Small intestine (tissue), 7 donors: ENCODE data around the gene STXBP6. TPM values are rescaled to one million over a fixed set of nuclear protein-coding genes. Genes with fewer than 3 reads are reported as not detected.

Experiments used
- DNase-seq, 2 donors: peaks; one replicate each; pipeline versions ENCODE4 v3.0.0 to v3.0.0-alpha.2; 2013
- FAIRE-seq: peaks from 2 replicates; lab custom pipeline; 2012; peaks lifted over from hg19 to GRCh38; lab: Jason Lieb, UNC
- H3K27ac ChIP-seq, 3 donors: one replicate each; pipeline ENCODE4 v1.5.1; 2013; ENCODE audit warnings: low read length in 2 of 3, mild to moderate bottlenecking in 2 of 3, control low read depth in 1 of 3, inconsistent platforms in 1 of 3, low read depth in 1 of 3, moderate library complexity in 1 of 3
- H3K27me3 ChIP-seq, 3 donors: one replicate each; pipeline ENCODE4 v1.6.1; 2013; ENCODE audit warnings: low read length in 3 of 3, inconsistent platforms in 1 of 3; ENCODE audit not compliant: control insufficient read depth in 3 of 3, insufficient read depth in 3 of 3
- H3K36me3 ChIP-seq, 3 donors: one replicate each; pipeline ENCODE4 v1.6.1; 2013; ENCODE audit warnings: low read length in 3 of 3, inconsistent platforms in 1 of 3, low read depth in 1 of 3, mild to moderate bottlenecking in 1 of 3, moderate library complexity in 1 of 3; ENCODE audit not compliant: control insufficient read depth in 3 of 3, insufficient read depth in 2 of 3
- H3K4me1 ChIP-seq, 3 donors: one replicate each; pipeline ENCODE4 v1.6.1; 2013; ENCODE audit warnings: low read length in 2 of 3, inconsistent platforms in 1 of 3, low read depth in 1 of 3, mild to moderate bottlenecking in 1 of 3, moderate library complexity in 1 of 3; ENCODE audit not compliant: control insufficient read depth in 3 of 3, insufficient read depth in 2 of 3
- H3K4me3 ChIP-seq, 3 donors: one replicate each; pipeline ENCODE4 v1.5.1; 2013; ENCODE audit warnings: low read length in 3 of 3, control low read depth in 1 of 3, inconsistent platforms in 1 of 3, low read depth in 1 of 3, mild to moderate bottlenecking in 1 of 3, moderate library complexity in 1 of 3
- H3K9me3 ChIP-seq, 2 donors: one replicate each; pipeline ENCODE4 v1.6.1; 2013; ENCODE audit warnings: low read depth in 1 of 2, low read length in 1 of 2; ENCODE audit not compliant: control insufficient read depth in 2 of 2, insufficient read depth in 1 of 2
- WGBS, 3 donors: extraction: QIAGEN DNeasy Blood & Tissue Kit; methylation state at CpG; one replicate each; pipeline ENCODE4 v1.1.7; 2013; 5-methylcytosine and 5-hydroxymethylcytosine counted together
- polyA plus RNA-seq, 4 donors: library from polyadenylated mRNA; stranded (reverse) in 3 of 4; unstranded in 1 of 4; fragments of 200-250 nt in 3 of 4; fragments of 120-200 nt in 1 of 4; gene quantifications; one replicate each; pipeline versions ENCODE4 v1.2.1 to v1.2.3, GENCODE V29; 2013
- donor health status: healthy with polysubstance abuse.
- donor health status: control.
- donor health status: control.
- donor health status: Bipolar disorder and iron deficiency.
- donor health status: healthy.

Gene STXBP6
- polyA plus RNA-seq, 4 donors = 12.7 to 53.7 (median 24.0) TPM

DNA sequence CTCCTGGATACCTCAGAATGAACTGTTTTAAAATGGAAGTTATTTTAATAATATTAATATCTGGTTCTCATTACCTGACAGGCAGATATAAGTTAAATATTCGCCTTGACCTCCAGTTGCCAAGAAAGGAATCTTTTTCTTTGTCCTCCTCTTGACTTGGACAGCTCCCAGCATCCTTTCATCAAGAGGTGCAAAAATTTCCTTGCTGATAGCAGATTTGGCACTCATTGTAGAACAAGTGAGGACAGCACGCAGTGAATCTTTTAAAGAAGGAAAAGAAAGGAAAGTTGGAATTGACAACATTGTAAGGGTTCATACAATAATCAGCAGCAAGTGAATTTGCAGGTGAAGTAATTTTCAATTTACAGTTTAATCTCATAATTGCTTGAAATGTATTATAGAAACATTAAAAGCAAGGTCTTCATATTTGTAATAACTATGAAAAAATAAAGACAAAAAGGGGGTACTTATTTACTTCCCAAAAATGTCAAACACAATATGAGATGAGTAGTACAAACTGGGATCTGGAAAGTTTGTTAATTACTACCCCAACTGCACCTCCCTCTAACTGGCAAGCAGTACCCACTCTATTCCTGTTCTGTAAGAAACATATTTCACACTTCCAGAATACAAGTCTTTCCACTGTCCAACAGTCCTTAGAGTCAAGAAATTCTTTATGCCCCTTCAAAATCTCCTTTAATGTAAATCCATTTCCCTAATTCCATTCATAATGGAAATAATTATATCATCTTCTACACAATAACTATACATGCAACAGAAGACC is 75.2 kb downstream of the STXBP6 start:
- Histone ChIP-seq H3K27me3 (no peaks in the 10 kb centered on the region), H3K4me3 (no peak overlapping the region), H3K36me3 (peaks cover 0 to 3% (median 0%) of the 10 kb centered on the region in 3 donors), H3K9me3 (peaks cover 0 to 4% of the 10 kb centered on the region in 2 donors), H3K27ac (no peak overlapping the region), H3K4me1 (peaks cover 9 to 32% (median 11%) of the 10 kb centered on the region in 3 donors)
- FAIRE-seq (no peak), DNase-seq (no peak)
- 33 to 63% (median 53%) methylated on average over 2 of the region's 2 CpGs for WGBS, 3 donors

DNA sequence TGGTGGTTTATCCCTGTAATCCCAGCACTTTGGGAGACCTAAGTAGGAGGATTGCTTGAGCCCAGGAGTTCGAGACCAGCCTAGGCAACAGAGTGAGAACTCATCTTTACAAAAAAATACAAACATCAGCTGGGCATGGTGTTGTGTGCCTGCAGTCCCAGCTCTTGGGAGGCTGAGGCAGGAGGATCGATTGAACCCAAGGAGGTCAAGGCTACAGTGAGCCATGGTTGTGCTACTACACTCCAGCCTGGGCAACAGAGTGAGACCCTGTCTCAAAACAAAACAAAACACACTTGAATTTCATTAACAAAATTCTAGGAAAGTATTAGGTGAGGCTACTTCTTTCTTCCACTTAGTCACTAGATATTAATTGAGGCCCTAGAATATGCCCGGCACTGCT is 77.1 kb downstream of the STXBP6 start:
- Histone ChIP-seq H3K9me3 (peaks cover 0 to 4% of the 10 kb centered on the region in 2 donors), H3K36me3 (peaks cover 0 to 3% (median 0%) of the 10 kb centered on the region in 3 donors), H3K27ac (no peak overlapping the region), H3K27me3 (no peaks in the 10 kb centered on the region), H3K4me3 (no peak overlapping the region), H3K4me1 (peaks cover 0 to 29% (median 0%) of the 10 kb centered on the region in 3 donors)
- 86 to 95% (median 95%) methylated on average over 3 of the region's 3 CpGs for WGBS, 3 donors
- DNase-seq = no peak
- no peak for FAIRE-seq

DNA sequence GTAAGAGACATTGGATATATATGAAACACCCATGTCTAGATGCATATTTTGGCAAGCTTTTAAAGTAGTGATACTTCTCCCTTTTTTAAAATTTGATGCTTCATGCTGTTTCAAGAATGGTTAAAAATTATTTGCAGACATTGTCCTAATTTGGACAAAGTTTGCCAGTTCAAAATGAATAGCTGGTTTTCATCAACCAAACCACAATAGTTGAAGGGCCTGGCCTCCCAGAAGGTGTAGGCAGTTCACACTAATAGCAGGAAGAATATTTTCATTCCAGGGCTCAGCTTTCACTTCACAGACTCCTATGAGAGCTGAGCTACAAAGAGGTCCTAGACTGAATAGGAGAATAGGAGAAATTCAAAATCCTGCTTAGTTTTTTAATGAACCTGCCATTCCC is 78.7 kb downstream of the STXBP6 start:
- no peaks in the 10 kb centered on the region for H3K27me3 ChIP-seq
- H3K27ac ChIP-seq = no peak overlapping the region
- H3K4me1 ChIP-seq = peaks cover 0 to 33% (median 7%) of the 10 kb centered on the region in 3 donors
- no peak for DNase-seq
- no peaks in the 10 kb centered on the region for H3K9me3 ChIP-seq
- FAIRE-seq = no peak
- no peak overlapping the region for H3K4me3 ChIP-seq
- H3K36me3 ChIP-seq = peaks cover 0 to 3% (median 0%) of the 10 kb centered on the region in 3 donors

DNA sequence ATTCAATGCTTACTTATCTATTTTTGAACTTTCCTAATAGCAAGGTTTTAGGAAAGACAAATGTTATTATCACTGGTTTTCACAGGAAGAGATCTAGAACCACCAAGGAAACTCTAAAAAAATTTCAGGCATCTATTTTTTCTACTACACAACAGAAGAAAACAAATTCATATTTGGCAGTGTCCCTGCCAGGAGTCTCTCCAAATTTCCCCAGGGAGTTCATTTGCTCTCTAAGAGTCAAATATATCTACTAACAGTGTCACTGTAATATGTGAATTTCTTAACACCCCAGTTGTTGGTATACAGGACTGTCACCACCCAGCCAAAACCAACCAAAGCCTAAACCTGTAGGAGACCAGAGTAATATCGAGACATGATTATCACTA is 83.4 kb downstream of the STXBP6 start:
- Histone ChIP-seq H3K36me3 (no peaks in the 10 kb centered on the region), H3K9me3 (no peaks in the 10 kb centered on the region), H3K4me1 (peaks cover 0 to 43% (median 16%) of the 10 kb centered on the region in 3 donors), H3K4me3 (no peak overlapping the region), H3K27me3 (no peaks in the 10 kb centered on the region), H3K27ac (peak overlapping the region in 1 of 3 donors; percentile 75)
- no peak for FAIRE-seq
- WGBS, 3 donors = 86 to 94% (median 89%) methylated on average over 1 of the region's 1 CpG
- no peak for DNase-seq

DNA sequence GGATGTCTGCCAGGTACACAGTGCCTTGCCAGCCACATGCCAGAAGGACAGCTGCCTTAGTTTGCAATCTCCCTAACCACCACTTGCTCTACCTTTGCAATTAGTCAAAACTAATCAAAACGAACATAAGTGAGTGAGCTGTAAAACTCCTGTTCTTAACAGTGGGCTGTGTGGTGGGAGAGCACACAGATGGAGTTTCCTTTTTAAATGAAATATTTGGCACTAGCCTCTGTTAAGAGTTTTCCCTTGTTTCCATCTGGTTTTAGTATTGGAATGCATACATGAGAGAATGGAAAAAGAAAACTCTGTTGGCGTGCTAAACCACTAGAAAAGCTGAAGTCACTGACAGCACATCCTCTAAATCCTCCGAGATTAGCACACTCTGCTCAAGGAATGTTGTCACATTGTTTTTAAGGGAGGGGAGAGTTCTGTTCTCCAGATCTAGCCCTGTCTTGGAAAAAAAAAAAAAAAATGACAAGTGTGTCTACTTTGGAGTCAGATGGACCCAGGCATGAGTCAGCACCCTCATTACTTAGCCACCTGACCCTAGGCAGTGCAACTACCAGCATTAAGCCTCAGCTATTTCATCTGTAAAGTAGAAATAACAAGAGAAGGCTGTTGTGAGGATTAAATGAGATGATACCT is 83.9 kb downstream of the STXBP6 start:
- DNase-seq (peak; percentile 61 to 75), FAIRE-seq (peak; percentile 15)
- peaks cover 0 to 44% (median 16%) of the 10 kb centered on the region in 3 donors for H3K4me1 ChIP-seq
- no peak overlapping the region for H3K4me3 ChIP-seq
- H3K27ac ChIP-seq = peak overlapping the region in 2 of 3 donors; percentile 75
- H3K27me3 ChIP-seq = no peaks in the 10 kb centered on the region
- WGBS, 3 donors = 11 to 25% (median 18%) methylated on average over 3 of the region's 3 CpGs
- H3K9me3 ChIP-seq = no peaks in the 10 kb centered on the region
- no peaks in the 10 kb centered on the region for H3K36me3 ChIP-seq

DNA sequence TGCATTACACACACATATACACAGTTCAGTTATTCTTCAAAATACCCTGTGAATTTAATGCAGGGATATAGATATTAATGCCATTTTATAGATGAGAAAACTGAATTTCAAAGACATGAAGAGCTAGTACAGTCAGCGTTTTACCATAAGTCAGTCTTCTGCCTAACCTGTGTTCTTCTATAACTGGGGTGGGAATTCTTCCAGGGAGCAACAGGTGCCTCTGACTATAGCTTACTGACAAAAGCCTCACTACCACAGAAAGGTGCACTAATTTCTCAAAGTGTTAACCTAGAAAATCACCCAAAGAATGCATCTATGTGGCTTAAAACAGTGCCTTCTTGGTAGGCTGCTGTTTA is 84.4 kb downstream of the STXBP6 start:
- DNase-seq (no peak), FAIRE-seq (no peak)
- H3K36me3 ChIP-seq = no peaks in the 10 kb centered on the region
- H3K27ac ChIP-seq = peak overlapping the region in 2 of 3 donors; percentile 75
- WGBS, 3 donors = 49 to 88% (median 52%) methylated on average over 1 of the region's 1 CpG
- H3K4me3 ChIP-seq = no peak overlapping the region
- H3K4me1 ChIP-seq = peaks cover 0 to 49% (median 16%) of the 10 kb centered on the region in 3 donors
- H3K27me3 ChIP-seq = no peaks in the 10 kb centered on the region
- H3K9me3 ChIP-seq = no peaks in the 10 kb centered on the region

DNA sequence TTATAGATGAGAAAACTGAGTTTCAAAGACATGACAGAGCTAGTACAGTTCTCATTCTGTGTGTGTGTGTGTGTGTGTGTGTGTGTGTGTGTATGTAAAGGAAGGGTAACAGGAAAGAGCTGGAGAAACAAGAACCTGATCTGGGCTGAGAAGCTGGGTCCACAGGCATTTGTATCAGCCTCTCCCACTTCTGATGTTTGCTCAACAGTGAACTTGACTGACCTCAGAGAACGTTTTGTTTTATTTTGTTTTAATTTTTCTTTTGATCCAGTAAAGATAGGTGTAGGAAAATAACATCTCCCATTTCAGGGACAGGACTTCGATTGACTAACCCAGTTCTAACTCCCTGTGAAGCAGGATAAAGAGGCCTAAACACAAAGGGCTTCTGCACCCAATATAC is 85.4 kb downstream of the STXBP6 start:
- Histone ChIP-seq H3K9me3 (no peaks in the 10 kb centered on the region), H3K36me3 (no peaks in the 10 kb centered on the region), H3K27me3 (no peaks in the 10 kb centered on the region), H3K4me1 (peaks cover 0 to 56% (median 22%) of the 10 kb centered on the region in 3 donors), H3K27ac (no peak overlapping the region), H3K4me3 (no peak overlapping the region)
- no peak for FAIRE-seq
- no peak for DNase-seq
- WGBS, 3 donors = 36 to 51% (median 47%) methylated on average over 2 of the region's 2 CpGs

DNA sequence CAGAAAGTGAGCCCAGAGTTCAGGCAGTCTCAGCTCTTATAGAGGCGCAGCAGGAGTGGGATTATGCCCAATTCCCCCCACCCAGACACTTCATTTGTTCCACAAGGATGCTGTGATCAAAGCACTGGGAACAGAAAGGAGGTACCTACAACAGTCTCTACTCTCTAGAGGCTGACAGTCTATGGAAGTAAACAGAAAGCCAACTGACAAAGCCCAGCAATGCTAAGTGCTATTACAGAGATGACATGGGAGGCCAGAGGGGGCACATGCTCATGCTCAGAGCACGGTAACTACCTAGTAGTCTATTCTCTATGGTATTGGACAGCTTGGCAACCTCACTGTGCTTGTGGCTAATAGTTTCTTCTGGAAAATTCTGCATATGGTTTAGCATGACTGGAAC is 85.9 kb downstream of the STXBP6 start:
- FAIRE-seq (no peak), DNase-seq (no peak)
- Histone ChIP-seq H3K36me3 (no peaks in the 10 kb centered on the region), H3K27ac (no peak overlapping the region), H3K9me3 (no peaks in the 10 kb centered on the region), H3K4me3 (no peak overlapping the region), H3K27me3 (no peaks in the 10 kb centered on the region), H3K4me1 (peaks cover 0 to 59% (median 24%) of the 10 kb centered on the region in 3 donors)
- WGBS, 3 donors = 81 to 94% (median 93%) methylated on average over 2 of the region's 2 CpGs
